ENCODE data around the gene HMGB3. TPM values are rescaled to one million over a fixed set of nuclear protein-coding genes. Genes with fewer than 3 reads are reported as not detected.
A peak's percentile ranks its signal among the peaks of the same experiment; 100 is the strongest.

The HMGB3 gene
- total RNA-seq, 1 donor from 2014 or later: 49.2 TPM

- TF ChIP-seq CTCF (IDR thresholded peaks at IDR 0.05): no peak
- peak; percentile 72 for DNase-seq (ENCODE audit: low spot score)
- Mint-ChIP-seq H3K9me3 (ENCODE audit: low read depth) (no peaks in the 10 kb centered on the region), H3K27me3 (ENCODE audit: low read depth) (no peaks in the 10 kb centered on the region), H3K4me1 (ENCODE audit: low read depth) (no peaks in the 10 kb centered on the region), H3K36me3 (ENCODE audit: low read depth) (no peaks in the 10 kb centered on the region), H3K4me3 (ENCODE audit: unreplicated experiment) (no peak overlapping the region), H3K27ac (ENCODE audit: unreplicated experiment) (no peak overlapping the region)
Observed at GRCh38 chrX:150977411-150978162, 5.5 kb upstream of the HMGB3 start.

- Mint-ChIP-seq H3K36me3 (ENCODE audit: low read depth) (no peaks in the 10 kb centered on the region), H3K4me1 (ENCODE audit: low read depth) (peaks cover 6% of the 10 kb centered on the region), H3K27me3 (ENCODE audit: low read depth) (no peaks in the 10 kb centered on the region), H3K27ac (ENCODE audit: unreplicated experiment) (no peak overlapping the region), H3K4me3 (ENCODE audit: unreplicated experiment) (no peak overlapping the region), H3K9me3 (ENCODE audit: low read depth) (no peaks in the 10 kb centered on the region)
- no peak for TF ChIP-seq CTCF (IDR thresholded peaks at IDR 0.05)
- peak; percentile 56 for DNase-seq (ENCODE audit: low spot score)
Observed at GRCh38 chrX:150980186-150980585, 2.9 kb upstream of the HMGB3 start.

- H3K4me1 Mint-ChIP-seq (ENCODE audit: low read depth): peaks cover 8% of the 10 kb centered on the region
- H3K27ac Mint-ChIP-seq (ENCODE audit: unreplicated experiment): no peak overlapping the region
- H3K4me3 Mint-ChIP-seq (ENCODE audit: unreplicated experiment): no peak overlapping the region
- no peaks in the 10 kb centered on the region for H3K27me3 Mint-ChIP-seq (ENCODE audit: low read depth)
- peaks cover under 1% of the 10 kb centered on the region for H3K36me3 Mint-ChIP-seq (ENCODE audit: low read depth)
- DNase-seq (ENCODE audit: low spot score): peak; percentile 56
- H3K9me3 Mint-ChIP-seq (ENCODE audit: low read depth): no peaks in the 10 kb centered on the region
- TF ChIP-seq CTCF (IDR thresholded peaks at IDR 0.05): no peak
Observed at GRCh38 chrX:150980711-150981110, 2.4 kb upstream of the HMGB3 start.

GRCh38 chrX:150982235-150982787 lies 824 bp upstream of the HMGB3 start:
- no peak for TF ChIP-seq CTCF (IDR thresholded peaks at IDR 0.05)
- Mint-ChIP-seq H3K4me1 (ENCODE audit: low read depth) (peaks cover 8% of the 10 kb centered on the region), H3K9me3 (ENCODE audit: low read depth) (no peaks in the 10 kb centered on the region), H3K27me3 (ENCODE audit: low read depth) (no peaks in the 10 kb centered on the region), H3K27ac (ENCODE audit: unreplicated experiment) (no peak overlapping the region), H3K36me3 (ENCODE audit: low read depth) (peaks cover 5% of the 10 kb centered on the region), H3K4me3 (ENCODE audit: unreplicated experiment) (peak overlapping the region; percentile 62)
- no peak for DNase-seq (ENCODE audit: low spot score)

- peak; percentile 10 for TF ChIP-seq CTCF (IDR thresholded peaks at IDR 0.05)
- peaks cover 10% of the 10 kb centered on the region for H3K36me3 Mint-ChIP-seq (ENCODE audit: low read depth)
- no peak overlapping the region for H3K27ac Mint-ChIP-seq (ENCODE audit: unreplicated experiment)
- DNase-seq (ENCODE audit: low spot score): peak; percentile 44
- no peaks in the 10 kb centered on the region for H3K27me3 Mint-ChIP-seq (ENCODE audit: low read depth)
- H3K4me3 Mint-ChIP-seq (ENCODE audit: unreplicated experiment): no peak overlapping the region
- no peaks in the 10 kb centered on the region for H3K9me3 Mint-ChIP-seq (ENCODE audit: low read depth)
- H3K4me1 Mint-ChIP-seq (ENCODE audit: low read depth): peaks cover 8% of the 10 kb centered on the region
Observed at GRCh38 chrX:150983521-150984168, 510 bp downstream of the HMGB3 start.

All from chondrocyte (in vitro differentiated cells).